K562 (cell line): ENCODE measurements around the gene CKMT1A. TPM values are rescaled to one million over a fixed set of nuclear protein-coding genes. Genes with fewer than 3 reads are reported as not detected.

ENCODE experiments used
- BRD4 ChIP-seq: fragments of 200-600 bp; sonication (generic); IDR thresholded peaks from 2 replicates; pipeline ENCODE4 v1.6.1; 2017; ENCODE audit warnings: inconsistent platforms
- CCNT2 ChIP-seq: IDR thresholded peaks from 2 replicates; pipeline ENCODE4 v1.6.1; 2011; ENCODE audit warnings: borderline replicate concordance, low read depth, mild to moderate bottlenecking, moderate library complexity, mixed read lengths, low read length; ENCODE audit not compliant: insufficient read length; ENCODE audit errors: extremely low read depth
- CHD2 ChIP-seq: IDR thresholded peaks from 2 replicates; pipeline ENCODE4 v1.6.1; 2011; ENCODE audit warnings: low read depth, low read length
- CREM ChIP-seq: IDR thresholded peaks from 2 replicates; pipeline ENCODE4 v1.6.1; 2014; ENCODE audit warnings: antibody characterized with exemption, low read depth
- CXXC5 ChIP-seq: fragments of 250-450 bp; sonication (Bioruptor Pico); IDR thresholded peaks from 2 replicates; pipeline ENCODE4 v1.8.0; 2022; ENCODE audit warnings: inconsistent platforms, mild to moderate bottlenecking, moderate library complexity
- ERF ChIP-seq: fragments of 450-650 bp; formaldehyde crosslinking; IDR thresholded peaks from 2 replicates; pipeline ENCODE4 v1.4.0; 2020; ENCODE audit warnings: mild to moderate bottlenecking, mixed read lengths
- ESRRA ChIP-seq: fragments of 450-650 bp; IDR thresholded peaks from 2 replicates; pipeline ENCODE4 v1.6.1; 2014; ENCODE audit warnings: low read depth, mild to moderate bottlenecking, moderate library complexity, borderline replicate concordance
- L3MBTL2 ChIP-seq: fragments of 450-650 bp; IDR thresholded peaks from 2 replicates; pipeline ENCODE4 v1.6.1; 2016; ENCODE audit warnings: mild to moderate bottlenecking, moderate library complexity
- NCOA6 ChIP-seq: fragments of 450-650 bp; IDR thresholded peaks from 2 replicates; pipeline ENCODE4 v1.6.1; 2017; ENCODE audit warnings: mild to moderate bottlenecking
- NR3C1 ChIP-seq: sonication (generic); formaldehyde crosslinking; IDR thresholded peaks from 2 replicates; pipeline ENCODE4 v1.8.1; 2022; ENCODE audit warnings: missing genetic modification reagents
- PHF20 ChIP-seq: fragments of 450-650 bp; IDR thresholded peaks from 2 replicates; pipeline ENCODE4 v1.6.1; 2018; ENCODE audit not compliant: partially characterized antibody
- YY1 ChIP-seq, 3 experiments: IDR thresholded peaks; 2 replicates each; pipeline ENCODE4 v1.6.1; 2011; ENCODE audit warnings: low read length in 2 of 3, mild to moderate bottlenecking in 2 of 3, moderate library complexity in 2 of 3, borderline replicate concordance in 1 of 3, control low read depth in 1 of 3, low read depth in 1 of 3; ENCODE audit not compliant: insufficient read depth in 3 of 3, insufficient replicate concordance in 2 of 3, control insufficient read depth in 1 of 3, insufficient read length in 1 of 3; ENCODE audit errors: extremely low read depth in 1 of 3
- ZBTB7A ChIP-seq: IDR thresholded peaks from 2 replicates; pipeline ENCODE4 v1.6.1; 2011; ENCODE audit warnings: low read depth, mild to moderate bottlenecking, low read length, moderate library complexity, borderline replicate concordance; ENCODE audit not compliant: control insufficient read depth
- ZNF431 ChIP-seq: sonication (generic); formaldehyde crosslinking; IDR thresholded peaks from 2 replicates; pipeline ENCODE4 v1.8.0; 2022; ENCODE audit warnings: mild to moderate bottlenecking, missing genetic modification reagents
- polyA plus RNA-seq, 8 experiments: library from polyadenylated mRNA; depleted of rRNA in 4 of 8; stranded (reverse) in 5 of 8; unstranded in 3 of 8; fragments of >200 nt; fragmentation: Nextera tagmentation in 2 of 8; fragmentation: Illumina TruSeq in 1 of 8; extraction: Ambion mirVana in 2 of 8; extraction: Trizol in 1 of 8; gene quantifications; 2 replicates each; pipeline versions ENCODE4 v1.2.1 to v1.2.3, GENCODE V29; 2011 to 2014; ENCODE audit warnings: inconsistent platforms in 1 of 8, missing spikeins in 1 of 8
- total RNA-seq, 7 experiments: library from RNA; depleted of rRNA in 6 of 7; stranded (reverse); fragments of >200 nt in 6 of 7; fragmentation: Illumina TruSeq in 2 of 7; extraction: Trizol in 2 of 7; gene quantifications; 2 replicates each; pipeline versions ENCODE4 v1.2.1 to v1.2.3, GENCODE V29; 2011 to 2021; ENCODE audit warnings: low replicate concordance in 1 of 7
- TF ChIP-seq, protein P1 (sequence below): fragments of 250-450 bp; sonication (Bioruptor Pico); IDR thresholded peaks from 2 replicates; pipeline ENCODE4 v1.9.0; 2021; ENCODE audit warnings: mild to moderate bottlenecking, inconsistent platforms
- TF ChIP-seq, protein P2 (sequence below): fragments of 450-650 bp; IDR thresholded peaks from 2 replicates; pipeline ENCODE4 v1.6.1; 2018; ENCODE audit not compliant: partially characterized antibody
- TF ChIP-seq, protein P3 (sequence below): sonication (generic); formaldehyde crosslinking; IDR thresholded peaks from 2 replicates; pipeline ENCODE4 v1.9.0; 2022; ENCODE audit warnings: mild to moderate bottlenecking, missing genetic modification reagents

The CKMT1A gene
- total and polyA plus RNA-seq, 9 of the 15 experiments (the other 6 are each of a cell fraction or from before 2014, with no cell fraction given) = 3.6 to 13.5 (median 7.7) TPM

DNA sequence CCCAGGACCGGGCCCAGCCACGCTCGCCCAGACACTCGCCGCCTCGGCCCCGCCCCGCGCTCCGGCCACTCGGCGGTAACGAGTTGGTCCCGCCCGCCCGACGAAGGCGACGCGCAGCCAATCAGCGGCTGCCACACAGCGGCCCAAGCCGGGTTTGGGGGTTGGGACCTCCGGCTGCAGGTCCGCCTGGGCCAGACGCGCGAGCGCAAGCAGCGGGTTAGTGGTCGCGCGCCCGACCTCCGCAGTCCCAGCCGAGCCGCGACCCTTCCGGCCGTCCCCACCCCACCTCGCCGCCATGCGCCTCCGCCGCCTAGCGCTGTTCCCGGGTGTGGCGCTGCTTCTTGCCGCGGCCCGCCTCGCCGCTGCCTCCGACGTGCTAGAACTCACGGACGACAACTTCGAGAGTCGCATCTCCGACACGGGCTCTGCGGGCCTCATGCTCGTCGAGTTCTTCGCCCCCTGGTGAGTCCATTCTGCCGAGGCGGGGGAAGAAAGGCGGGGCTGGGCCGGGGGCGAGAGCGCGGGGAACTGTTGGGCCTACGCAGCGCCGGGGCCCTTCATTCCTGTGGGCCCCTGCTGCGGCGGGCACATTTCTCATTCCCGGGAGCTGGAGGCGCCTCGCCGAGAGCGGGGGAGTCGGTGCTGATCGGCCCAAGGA is 52.7 kb downstream of the CKMT1A start, which contains the start of gene PDIA3 (continued):
- TF ChIP-seq, protein P1, sequence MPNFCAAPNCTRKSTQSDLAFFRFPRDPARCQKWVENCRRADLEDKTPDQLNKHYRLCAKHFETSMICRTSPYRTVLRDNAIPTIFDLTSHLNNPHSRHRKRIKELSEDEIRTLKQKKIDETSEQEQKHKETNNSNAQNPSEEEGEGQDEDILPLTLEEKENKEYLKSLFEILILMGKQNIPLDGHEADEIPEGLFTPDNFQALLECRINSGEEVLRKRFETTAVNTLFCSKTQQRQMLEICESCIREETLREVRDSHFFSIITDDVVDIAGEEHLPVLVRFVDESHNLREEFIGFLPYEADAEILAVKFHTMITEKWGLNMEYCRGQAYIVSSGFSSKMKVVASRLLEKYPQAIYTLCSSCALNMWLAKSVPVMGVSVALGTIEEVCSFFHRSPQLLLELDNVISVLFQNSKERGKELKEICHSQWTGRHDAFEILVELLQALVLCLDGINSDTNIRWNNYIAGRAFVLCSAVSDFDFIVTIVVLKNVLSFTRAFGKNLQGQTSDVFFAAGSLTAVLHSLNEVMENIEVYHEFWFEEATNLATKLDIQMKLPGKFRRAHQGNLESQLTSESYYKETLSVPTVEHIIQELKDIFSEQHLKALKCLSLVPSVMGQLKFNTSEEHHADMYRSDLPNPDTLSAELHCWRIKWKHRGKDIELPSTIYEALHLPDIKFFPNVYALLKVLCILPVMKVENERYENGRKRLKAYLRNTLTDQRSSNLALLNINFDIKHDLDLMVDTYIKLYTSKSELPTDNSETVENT (CRISPR knock-in tag) = peak; percentile 97
- TF ChIP-seq ZBTB7A (peak; percentile 61; the same call in 1 of the 2 replicates), PHF20 (peak; percentile 20), CXXC5 (peak; percentile 82), CCNT2 (peak; percentile 54), L3MBTL2 (peak; percentile 65), NR3C1 (peak; percentile 95; the same call in 1 of the 2 replicates), ERF (CRISPR knock-in tag) (peak; percentile 12; the same call in 1 of the 2 replicates), CHD2 (peak; percentile 50; the same call in 1 of the 2 replicates), ESRRA (0 out of 2 replicates have a peak, but pooled peaks have one; percentile 27), BRD4 (peak; percentile 59; the same call in 1 of the 2 replicates), CREM (peak; percentile 67), ZNF431 (CRISPR knock-in tag) (peak; percentile 85), NCOA6 (peak; percentile 54; the same call in 1 of the 2 replicates), YY1 (IDR thresholded peaks at IDR 0.05; ENCODE audit: borderline replicate concordance in 1 of 3, control insufficient read depth in 1 of 3, extremely low read depth in 1 of 3, insufficient read depth in 3 of 3, insufficient read length in 1 of 3, insufficient replicate concordance in 2 of 3, low read depth in 1 of 3, low read length in 2 of 3) (peak in 2 of 3 experiments; percentile 36 to 46)
- TF ChIP-seq, protein P2, sequence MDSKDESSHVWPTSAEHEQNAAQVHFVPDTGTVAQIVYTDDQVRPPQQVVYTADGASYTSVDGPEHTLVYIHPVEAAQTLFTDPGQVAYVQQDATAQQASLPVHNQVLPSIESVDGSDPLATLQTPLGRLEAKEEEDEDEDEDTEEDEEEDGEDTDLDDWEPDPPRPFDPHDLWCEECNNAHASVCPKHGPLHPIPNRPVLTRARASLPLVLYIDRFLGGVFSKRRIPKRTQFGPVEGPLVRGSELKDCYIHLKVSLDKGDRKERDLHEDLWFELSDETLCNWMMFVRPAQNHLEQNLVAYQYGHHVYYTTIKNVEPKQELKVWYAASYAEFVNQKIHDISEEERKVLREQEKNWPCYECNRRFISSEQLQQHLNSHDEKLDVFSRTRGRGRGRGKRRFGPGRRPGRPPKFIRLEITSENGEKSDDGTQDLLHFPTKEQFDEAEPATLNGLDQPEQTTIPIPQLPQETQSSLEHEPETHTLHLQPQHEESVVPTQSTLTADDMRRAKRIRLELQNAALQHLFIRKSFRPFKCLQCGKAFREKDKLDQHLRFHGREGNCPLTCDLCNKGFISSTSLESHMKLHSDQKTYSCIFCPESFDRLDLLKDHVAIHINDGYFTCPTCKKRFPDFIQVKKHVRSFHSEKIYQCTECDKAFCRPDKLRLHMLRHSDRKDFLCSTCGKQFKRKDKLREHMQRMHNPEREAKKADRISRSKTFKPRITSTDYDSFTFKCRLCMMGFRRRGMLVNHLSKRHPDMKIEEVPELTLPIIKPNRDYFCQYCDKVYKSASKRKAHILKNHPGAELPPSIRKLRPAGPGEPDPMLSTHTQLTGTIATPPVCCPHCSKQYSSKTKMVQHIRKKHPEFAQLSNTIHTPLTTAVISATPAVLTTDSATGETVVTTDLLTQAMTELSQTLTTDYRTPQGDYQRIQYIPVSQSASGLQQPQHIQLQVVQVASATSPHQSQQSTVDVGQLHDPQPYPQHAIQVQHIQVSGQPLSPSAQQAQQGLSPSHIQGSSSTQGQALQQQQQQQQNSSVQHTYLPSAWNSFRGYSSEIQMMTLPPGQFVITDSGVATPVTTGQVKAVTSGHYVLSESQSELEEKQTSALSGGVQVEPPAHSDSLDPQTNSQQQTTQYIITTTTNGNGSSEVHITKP = peak; percentile 80
- TF ChIP-seq, protein P3, sequence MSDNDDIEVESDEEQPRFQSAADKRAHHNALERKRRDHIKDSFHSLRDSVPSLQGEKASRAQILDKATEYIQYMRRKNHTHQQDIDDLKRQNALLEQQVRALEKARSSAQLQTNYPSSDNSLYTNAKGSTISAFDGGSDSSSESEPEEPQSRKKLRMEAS = peak; percentile 90
